H1 (cell line): Measurements from ENCODE around the gene UBE2K. TPM values are rescaled to one million over a fixed set of nuclear protein-coding genes. Genes with fewer than 3 reads are reported as not detected.

Experiments
- CBX5 ChIP-seq: fragments of 300-800, 300-1000 bp; sonication (generic); IDR thresholded peaks from 2 replicates; pipeline ENCODE4 v1.7.1; 2016; ENCODE audit warnings: antibody characterized with exemption, low read length, low read depth
- CHD2 ChIP-seq: IDR thresholded peaks from 2 replicates; pipeline ENCODE4 v1.6.1; 2012; ENCODE audit warnings: low read length, improper control_type of control experiment
- EGR1 ChIP-seq: IDR thresholded peaks from 2 replicates; pipeline ENCODE4 v1.6.1; 2011; ENCODE audit warnings: low read depth, low read length, borderline replicate concordance
- EP300 ChIP-seq, 2 experiments: IDR thresholded peaks; 1 replicate in 1 of 2; 2 replicates in 1 of 2; pipeline ENCODE4 v1.6.1; 2011 to 2012; ENCODE audit warnings: low read depth in 2 of 2, low read length in 2 of 2, mild to moderate bottlenecking in 2 of 2, borderline replicate concordance in 1 of 2, inconsistent platforms in 1 of 2, moderate library complexity in 1 of 2
- SIN3A ChIP-seq, 2 experiments: IDR thresholded peaks in 1 of 2; conservative IDR thresholded peaks in 1 of 2; 2 replicates each; pipeline ENCODE4 v1.6.1; 2011 to 2012; ENCODE audit warnings: low read length in 2 of 2, improper control_type of control experiment in 1 of 2, low read depth in 1 of 2, mild to moderate bottlenecking in 1 of 2
- polyA plus RNA-seq, 7 experiments: library from polyadenylated mRNA; depleted of rRNA in 3 of 7; stranded (reverse) in 5 of 7; unstranded in 2 of 7; fragments of >200 nt in 5 of 7; fragments of 200-250 nt in 2 of 7; gene quantifications; 1 replicate in 5 of 7; 2 replicates in 1 of 7; 4 replicates in 1 of 7; pipeline versions ENCODE4 v1.2.1 to v1.2.3, GENCODE V29; 2011 to 2013; ENCODE audit warnings: missing spikeins in 2 of 7, mixed read lengths in 2 of 7
- total RNA-seq: library from RNA; stranded (reverse); fragmentation: NEBNext Ultra II Directional; extraction: Animal tissue kit (Norgen Biotek cat#: 25700); gene quantifications from 2 replicates; pipeline ENCODE4 v1.2.1, GENCODE V29; 2021
- TF ChIP-seq, protein P1 (sequence below): fragments of 300-600 bp; sonication (generic); IDR thresholded peaks from 2 replicates; pipeline ENCODE4 v1.7.1; 2012; ENCODE audit warnings: low read length, moderate library complexity, mild to moderate bottlenecking, inconsistent platforms; ENCODE audit not compliant: insufficient replicate concordance
- TF ChIP-seq, protein P2 (sequence below): IDR thresholded peaks from 2 replicates; pipeline ENCODE4 v1.6.1; 2011; ENCODE audit warnings: low read depth, mild to moderate bottlenecking, low read length; ENCODE audit not compliant: insufficient read depth
- TF ChIP-seq, protein P3 (sequence below): IDR thresholded peaks from 2 replicates; pipeline ENCODE4 v1.6.1; 2012; ENCODE audit warnings: inconsistent platforms

Gene UBE2K
- total and polyA plus RNA-seq, 2 of the 8 experiments (the other 6 are each of a cell fraction or from before 2014, with no cell fraction given), result 53.6 to 174 TPM

DNA sequence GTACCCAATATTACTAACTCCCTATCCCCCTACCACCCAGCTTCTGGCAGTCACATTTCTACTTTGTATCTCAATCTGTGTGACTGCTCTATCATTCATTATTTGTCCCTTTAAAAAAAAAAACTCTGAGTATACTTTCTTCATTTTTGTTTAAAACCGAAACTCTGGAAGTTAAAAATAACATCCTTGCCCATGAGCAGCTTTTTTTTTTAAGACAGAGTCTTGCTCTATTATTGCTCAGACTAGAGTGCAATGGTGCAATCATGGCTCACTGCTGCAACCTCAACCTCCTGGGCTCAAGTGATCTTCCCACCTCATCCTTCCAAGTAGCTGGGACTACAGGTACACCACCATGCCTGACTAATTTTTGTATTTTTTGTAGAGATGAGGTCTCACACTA lies 15.8 kb downstream of the UBE2K start (continued):
- TF ChIP-seq, protein P1, sequence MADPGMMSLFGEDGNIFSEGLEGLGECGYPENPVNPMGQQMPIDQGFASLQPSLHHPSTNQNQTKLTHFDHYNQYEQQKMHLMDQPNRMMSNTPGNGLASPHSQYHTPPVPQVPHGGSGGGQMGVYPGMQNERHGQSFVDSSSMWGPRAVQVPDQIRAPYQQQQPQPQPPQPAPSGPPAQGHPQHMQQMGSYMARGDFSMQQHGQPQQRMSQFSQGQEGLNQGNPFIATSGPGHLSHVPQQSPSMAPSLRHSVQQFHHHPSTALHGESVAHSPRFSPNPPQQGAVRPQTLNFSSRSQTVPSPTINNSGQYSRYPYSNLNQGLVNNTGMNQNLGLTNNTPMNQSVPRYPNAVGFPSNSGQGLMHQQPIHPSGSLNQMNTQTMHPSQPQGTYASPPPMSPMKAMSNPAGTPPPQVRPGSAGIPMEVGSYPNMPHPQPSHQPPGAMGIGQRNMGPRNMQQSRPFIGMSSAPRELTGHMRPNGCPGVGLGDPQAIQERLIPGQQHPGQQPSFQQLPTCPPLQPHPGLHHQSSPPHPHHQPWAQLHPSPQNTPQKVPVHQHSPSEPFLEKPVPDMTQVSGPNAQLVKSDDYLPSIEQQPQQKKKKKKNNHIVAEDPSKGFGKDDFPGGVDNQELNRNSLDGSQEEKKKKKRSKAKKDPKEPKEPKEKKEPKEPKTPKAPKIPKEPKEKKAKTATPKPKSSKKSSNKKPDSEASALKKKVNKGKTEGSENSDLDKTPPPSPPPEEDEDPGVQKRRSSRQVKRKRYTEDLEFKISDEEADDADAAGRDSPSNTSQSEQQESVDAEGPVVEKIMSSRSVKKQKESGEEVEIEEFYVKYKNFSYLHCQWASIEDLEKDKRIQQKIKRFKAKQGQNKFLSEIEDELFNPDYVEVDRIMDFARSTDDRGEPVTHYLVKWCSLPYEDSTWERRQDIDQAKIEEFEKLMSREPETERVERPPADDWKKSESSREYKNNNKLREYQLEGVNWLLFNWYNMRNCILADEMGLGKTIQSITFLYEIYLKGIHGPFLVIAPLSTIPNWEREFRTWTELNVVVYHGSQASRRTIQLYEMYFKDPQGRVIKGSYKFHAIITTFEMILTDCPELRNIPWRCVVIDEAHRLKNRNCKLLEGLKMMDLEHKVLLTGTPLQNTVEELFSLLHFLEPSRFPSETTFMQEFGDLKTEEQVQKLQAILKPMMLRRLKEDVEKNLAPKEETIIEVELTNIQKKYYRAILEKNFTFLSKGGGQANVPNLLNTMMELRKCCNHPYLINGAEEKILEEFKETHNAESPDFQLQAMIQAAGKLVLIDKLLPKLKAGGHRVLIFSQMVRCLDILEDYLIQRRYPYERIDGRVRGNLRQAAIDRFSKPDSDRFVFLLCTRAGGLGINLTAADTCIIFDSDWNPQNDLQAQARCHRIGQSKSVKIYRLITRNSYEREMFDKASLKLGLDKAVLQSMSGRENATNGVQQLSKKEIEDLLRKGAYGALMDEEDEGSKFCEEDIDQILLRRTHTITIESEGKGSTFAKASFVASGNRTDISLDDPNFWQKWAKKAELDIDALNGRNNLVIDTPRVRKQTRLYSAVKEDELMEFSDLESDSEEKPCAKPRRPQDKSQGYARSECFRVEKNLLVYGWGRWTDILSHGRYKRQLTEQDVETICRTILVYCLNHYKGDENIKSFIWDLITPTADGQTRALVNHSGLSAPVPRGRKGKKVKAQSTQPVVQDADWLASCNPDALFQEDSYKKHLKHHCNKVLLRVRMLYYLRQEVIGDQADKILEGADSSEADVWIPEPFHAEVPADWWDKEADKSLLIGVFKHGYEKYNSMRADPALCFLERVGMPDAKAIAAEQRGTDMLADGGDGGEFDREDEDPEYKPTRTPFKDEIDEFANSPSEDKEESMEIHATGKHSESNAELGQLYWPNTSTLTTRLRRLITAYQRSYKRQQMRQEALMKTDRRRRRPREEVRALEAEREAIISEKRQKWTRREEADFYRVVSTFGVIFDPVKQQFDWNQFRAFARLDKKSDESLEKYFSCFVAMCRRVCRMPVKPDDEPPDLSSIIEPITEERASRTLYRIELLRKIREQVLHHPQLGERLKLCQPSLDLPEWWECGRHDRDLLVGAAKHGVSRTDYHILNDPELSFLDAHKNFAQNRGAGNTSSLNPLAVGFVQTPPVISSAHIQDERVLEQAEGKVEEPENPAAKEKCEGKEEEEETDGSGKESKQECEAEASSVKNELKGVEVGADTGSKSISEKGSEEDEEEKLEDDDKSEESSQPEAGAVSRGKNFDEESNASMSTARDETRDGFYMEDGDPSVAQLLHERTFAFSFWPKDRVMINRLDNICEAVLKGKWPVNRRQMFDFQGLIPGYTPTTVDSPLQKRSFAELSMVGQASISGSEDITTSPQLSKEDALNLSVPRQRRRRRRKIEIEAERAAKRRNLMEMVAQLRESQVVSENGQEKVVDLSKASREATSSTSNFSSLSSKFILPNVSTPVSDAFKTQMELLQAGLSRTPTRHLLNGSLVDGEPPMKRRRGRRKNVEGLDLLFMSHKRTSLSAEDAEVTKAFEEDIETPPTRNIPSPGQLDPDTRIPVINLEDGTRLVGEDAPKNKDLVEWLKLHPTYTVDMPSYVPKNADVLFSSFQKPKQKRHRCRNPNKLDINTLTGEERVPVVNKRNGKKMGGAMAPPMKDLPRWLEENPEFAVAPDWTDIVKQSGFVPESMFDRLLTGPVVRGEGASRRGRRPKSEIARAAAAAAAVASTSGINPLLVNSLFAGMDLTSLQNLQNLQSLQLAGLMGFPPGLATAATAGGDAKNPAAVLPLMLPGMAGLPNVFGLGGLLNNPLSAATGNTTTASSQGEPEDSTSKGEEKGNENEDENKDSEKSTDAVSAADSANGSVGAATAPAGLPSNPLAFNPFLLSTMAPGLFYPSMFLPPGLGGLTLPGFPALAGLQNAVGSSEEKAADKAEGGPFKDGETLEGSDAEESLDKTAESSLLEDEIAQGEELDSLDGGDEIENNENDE, result no peak
- TF ChIP-seq, protein P2, sequence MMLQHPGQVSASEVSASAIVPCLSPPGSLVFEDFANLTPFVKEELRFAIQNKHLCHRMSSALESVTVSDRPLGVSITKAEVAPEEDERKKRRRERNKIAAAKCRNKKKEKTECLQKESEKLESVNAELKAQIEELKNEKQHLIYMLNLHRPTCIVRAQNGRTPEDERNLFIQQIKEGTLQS, result no peak
- TF ChIP-seq EGR1 (no peak), SIN3A (conservative IDR thresholded peaks at IDR 0.05 in 1 of 2, IDR thresholded peaks at IDR 0.05 in 1 of 2; ENCODE audit: low read depth in 1 of 2, low read length in 2 of 2) (no peak), CHD2 (no peak), CBX5 (no peak), EP300 (IDR thresholded peaks at IDR 0.05; ENCODE audit: borderline replicate concordance in 1 of 2, low read depth in 2 of 2, low read length in 2 of 2) (no peak)
- TF ChIP-seq, protein P3, sequence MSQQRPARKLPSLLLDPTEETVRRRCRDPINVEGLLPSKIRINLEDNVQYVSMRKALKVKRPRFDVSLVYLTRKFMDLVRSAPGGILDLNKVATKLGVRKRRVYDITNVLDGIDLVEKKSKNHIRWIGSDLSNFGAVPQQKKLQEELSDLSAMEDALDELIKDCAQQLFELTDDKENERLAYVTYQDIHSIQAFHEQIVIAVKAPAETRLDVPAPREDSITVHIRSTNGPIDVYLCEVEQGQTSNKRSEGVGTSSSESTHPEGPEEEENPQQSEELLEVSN, result no peak
